NCI-H345 treated with DMSO at 0.1 percent for 48 hours (cell line): ENCODE measurements around the gene SPACA4.
"Not testable (repeated sequence)": the region's sequence is repeated elsewhere in the genome, so short reads cannot be mapped to it uniquely, and the experiment has no call there.

ENCODE experiments used
- DNase-seq: peaks from one replicate; lab custom pipeline; 2025; ENCODE audit not compliant: unreplicated experiment; lab: John Stamatoyannopoulos, UW

The SPACA4 gene, protein sequence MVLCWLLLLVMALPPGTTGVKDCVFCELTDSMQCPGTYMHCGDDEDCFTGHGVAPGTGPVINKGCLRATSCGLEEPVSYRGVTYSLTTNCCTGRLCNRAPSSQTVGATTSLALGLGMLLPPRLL

DNA sequence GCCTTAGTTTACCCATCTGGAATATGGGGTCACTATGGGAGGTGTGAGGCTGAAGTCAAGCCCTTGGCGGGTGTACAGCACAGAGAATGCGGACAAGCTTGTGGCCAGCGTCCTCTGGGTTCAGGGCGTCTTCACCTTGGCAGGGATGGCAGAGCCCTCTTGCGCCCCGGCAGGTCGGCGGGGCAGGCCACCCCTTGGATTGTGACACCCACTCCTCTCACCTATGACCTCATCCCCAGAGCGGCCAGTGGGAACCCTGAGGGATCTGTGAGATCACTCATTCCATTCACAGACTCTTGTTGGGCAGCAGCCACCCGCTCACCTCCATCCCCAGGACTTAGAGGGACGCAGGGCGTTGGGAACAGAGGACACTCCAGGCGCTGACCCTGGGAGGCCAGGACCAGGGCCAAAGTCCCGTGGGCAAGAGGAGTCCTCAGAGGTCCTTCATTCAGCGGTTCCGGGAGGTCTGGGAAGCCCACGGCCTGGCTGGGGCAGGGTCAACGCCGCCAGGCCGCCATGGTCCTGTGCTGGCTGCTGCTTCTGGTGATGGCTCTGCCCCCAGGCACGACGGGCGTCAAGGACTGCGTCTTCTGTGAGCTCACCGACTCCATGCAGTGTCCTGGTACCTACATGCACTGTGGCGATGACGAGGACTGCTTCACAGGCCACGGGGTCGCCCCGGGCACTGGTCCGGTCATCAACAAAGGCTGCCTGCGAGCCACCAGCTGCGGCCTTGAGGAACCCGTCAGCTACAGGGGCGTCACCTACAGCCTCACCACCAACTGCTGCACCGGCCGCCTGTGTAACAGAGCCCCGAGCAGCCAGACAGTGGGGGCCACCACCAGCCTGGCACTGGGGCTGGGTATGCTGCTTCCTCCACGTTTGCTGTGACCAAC is at the start of gene SPACA4:
TSS of gene SPACA4 (plus strand) at position 280 of the 896 bp plus-strand sequence. CDS start at position 517, 237 bp downstream.
- no peak for DNase-seq

DNA sequence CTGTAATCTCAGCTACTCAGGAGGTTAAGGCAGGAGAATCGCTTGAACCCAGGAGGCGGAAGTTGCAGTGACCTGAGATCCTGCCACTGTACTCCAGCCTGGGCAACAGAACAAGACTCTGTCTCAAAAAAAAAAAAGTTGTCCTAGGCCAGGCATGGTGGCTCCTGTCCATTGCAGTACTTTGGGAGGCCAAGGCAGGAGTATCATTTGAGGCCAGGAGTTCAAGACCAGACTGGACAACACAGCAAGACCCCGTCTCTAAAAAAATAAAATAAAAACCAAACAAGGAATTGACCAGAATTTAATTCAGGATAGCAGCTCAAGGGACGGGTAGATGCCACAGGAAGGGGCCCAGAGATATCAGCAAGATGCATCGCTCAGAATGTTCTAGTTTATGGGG is 49.7 kb upstream of the SPACA4 start:
- no peak for DNase-seq

DNA sequence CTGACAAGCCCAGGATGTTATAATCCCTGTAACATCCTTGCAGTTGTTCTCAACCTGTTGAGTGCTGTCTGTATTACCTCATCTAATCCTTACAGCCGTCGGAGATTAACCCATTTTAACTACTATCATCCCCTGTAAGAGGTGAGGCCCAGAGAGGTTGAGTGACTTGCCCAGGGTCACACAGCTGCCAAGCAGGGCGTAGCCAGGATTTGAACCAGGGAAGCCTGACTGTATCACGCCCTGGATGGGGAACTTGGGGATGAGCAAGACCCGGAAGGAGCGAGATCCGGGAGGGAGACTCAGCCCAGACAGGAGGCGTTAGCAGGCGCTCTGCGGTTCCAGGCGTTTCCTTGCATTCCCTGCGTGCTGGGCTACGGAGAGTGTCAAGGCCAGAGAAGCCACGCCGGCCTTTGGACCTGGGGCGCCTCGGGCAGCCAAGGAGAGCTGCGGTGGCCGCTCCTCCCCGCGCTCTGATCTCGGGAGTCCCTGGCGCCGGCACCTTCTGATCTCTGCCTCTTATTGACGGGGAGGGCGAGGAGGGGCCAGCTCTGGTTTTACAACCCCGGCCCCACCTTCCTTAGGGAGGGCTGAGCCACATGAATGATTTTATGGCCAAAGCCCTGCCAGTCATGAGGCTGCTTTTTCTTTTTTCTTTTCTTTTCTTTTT is 48.4 kb upstream of the SPACA4 start:
- DNase-seq: no peak

DNA sequence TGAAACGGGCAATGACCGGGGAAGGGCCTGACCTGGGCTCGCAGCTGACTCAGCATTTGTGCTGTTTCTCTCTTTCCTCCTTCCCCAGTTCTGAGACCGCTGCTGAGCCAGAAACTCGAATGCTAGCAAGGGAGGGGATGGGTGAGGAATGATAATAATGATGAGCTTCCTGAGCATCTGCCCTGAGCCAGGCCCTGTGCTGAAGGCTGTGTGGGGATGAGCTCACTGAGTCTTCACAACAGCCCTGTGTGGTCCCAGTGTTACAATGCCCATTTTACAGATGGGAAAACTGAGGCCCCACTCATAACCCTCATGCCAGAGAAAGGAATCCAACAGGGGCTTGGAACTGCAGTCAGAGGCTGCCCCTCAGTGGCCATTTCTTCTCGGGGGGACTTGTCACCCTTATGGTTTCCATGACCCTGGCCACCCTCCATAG is 46.4 kb upstream of the SPACA4 start:
- DNase-seq: no peak

DNA sequence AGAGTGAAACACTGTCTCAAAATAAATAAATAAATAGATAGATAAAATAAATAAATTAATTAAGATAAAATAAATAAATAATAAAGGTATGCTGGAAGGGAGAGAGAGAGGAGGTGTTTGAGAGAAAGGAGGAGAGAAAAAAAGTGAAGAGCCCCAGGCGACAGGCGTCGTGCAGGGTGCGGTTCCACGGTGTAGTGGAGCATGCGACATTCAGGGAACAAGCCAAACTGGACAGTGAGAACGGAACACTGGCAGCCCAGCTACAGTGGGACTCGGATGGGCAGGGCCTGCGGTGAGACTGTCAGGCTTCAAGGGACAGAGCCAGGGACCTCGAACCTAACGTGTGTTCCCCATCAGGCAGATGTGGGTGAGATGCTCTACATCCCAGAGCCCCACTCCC is 45.1 kb upstream of the SPACA4 start:
- no peak for DNase-seq

DNA sequence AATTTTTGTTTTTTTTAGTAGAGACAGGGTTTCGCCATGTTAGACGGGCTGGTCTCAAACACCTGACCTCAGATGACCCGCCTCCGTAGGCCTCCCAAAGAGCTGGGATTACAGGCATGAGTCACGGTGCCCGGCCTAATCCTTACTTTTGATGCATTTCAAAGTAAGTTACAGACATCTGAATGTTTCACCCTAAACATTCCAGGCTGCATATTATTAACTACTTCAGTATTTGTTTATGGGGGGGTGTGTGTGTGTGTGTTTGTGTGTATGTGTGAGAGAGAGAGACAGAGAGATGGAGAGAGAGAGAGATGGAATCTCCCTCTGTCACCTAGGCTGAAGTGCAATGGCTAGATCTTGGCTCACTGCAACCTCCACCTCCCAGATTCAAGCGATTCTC is 41.5 kb upstream of the SPACA4 start:
- no peak for DNase-seq

DNA sequence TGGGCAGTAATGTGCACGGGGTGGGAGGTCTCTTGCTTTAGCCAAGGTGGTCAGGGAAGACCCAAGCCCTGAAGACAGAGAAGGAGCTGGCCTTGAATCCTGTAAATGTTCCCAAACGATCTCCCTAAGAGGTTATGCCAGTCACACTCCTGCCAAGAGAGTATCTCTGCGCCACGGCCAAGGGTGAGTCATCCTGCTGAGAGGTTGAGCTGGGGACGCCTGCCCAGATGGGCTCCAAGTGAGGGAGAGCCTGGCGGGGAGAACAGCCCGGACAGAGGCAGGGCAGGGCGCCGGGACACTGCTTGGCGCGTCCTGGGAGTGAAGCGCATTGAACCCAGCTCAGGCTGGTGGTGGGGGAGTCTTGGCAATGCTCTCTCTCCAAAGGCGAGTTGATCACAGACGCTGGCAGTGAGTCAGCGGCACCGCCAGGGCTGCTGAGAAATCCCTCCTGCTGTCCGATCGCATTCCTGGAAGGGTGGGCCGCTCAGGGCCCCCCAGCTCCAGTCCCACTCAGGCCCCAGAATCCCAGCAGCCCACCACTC is 38.1 kb upstream of the SPACA4 start:
- DNase-seq: no peak

DNA sequence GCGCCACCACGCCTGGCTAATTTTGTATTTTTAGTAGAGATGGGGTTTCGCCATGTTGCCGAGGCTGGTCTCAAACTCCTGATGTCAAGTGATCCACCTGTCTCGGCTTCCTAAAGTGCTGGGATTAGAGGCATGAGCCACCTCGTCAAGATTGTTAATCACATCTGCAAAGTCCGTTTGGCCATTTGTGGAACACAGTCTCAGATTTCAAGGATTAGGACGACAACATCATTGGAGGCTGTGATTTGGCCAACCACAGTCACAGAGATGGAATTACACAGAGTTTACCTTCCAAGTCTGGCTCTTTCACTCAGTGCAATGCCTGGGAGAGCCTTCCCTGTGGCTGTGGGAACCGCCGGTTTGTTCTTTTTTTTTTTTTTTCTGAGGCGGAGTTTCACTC is 36.7 kb upstream of the SPACA4 start:
- DNase-seq: no peak

DNA sequence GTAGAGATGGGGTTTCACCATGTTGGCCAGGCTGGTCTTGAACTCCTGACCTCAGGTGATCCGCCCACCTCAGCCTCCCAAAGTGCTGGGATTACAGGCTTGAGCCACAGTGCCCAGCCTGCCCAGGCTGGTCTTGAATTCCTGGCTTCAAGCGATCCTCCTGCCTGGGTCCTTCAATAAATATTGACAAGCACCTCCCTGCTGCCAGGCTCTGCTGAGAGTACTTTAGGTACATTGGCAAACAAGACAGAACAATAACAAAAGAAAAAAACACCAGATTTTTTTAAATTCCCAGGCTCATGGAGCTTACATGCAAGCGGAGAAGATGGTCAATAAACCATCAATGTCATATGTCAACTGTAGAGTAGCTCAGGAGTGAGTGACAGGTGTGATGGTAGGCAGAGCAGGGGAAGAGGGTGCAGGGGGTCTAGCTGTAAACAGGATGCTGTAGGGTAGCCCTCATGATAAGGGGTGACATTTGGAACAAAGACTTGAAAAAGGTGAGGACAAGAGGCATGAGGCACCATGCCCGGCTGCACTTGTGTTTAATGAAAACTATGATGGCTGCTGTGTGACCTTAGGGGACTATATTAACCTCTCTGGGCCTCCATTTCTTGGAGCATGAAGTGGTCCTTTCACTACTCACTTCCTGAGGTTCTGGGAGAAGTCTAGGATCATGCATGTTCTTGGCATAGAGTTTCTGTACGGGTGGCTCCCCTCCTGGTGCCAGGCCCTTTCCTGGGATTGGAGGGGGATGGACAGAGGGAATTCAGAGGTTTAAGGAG is 35.0 kb upstream of the SPACA4 start:
- peak; percentile 22 for DNase-seq

DNA sequence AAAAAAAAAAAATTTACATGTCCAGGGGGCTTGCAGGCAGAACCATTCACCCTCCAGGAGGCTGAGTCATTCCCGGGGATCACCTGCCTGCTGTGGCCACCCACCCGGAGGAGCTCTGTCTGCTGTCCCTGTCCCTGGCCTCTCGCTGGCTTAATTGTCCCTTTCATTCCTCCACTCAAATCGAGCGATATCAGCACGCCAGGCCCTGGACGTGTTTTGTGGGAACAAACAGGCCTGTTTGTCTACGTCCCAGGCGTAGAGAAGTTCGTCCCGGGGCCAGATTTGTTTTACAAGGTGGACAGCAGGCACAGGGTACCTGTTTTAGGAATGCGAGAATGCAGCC is 33.4 kb upstream of the SPACA4 start:
- no peak for DNase-seq

DNA sequence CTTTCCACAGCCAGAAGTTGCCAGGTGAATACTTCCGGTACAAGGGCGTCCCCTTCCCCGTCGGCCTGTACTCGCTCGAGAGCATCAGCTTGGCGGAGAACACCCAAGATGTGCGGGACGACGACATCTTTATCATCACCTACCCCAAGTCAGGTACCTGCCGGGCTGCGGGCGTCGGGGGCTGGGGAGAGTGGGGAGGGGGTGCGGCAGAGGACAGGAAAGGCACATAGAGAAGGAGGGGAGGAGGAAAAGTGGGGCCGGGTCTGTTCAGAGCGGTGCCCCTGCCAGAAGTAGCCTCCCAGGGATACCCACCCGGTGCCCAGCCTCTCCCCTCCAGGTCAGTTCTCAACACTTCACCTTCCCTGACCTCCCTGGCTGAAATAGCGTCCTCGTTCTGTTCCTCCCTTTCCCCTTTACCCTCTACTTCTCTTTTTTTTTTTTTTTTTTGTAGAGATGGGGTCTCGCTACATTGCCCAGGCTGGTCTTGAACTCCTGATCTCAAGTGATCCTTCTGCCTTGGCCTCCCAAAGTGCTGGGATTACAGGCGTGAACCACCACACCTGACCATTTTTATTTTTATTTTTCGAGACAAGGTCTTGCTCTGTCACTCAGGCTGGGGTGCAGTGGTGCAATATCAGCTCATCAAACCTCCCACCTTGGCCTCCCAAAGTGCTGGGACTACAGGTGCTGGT is 30.5 kb upstream of the SPACA4 start:
- no peak for DNase-seq

DNA sequence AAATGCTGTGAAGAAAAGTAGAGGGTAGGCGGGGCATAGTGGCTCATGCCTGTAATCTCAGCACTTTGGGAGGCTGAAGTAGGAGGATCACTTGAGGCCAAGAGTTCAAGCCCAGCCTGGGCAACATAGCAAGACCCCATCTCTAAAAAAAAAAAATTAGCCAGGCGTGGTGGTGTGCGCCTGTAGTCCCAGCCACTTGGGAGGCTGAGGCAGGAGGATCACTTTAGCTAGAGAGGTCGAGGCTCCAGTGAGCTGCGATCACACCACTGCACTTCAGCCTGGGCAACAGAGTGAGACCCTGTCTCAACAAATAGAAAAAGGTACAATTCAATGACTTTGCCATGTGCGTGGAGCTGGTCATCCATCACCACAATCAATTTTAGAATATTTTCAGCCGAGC is 28.6 kb upstream of the SPACA4 start:
- DNase-seq: not testable (repeated sequence)

DNA sequence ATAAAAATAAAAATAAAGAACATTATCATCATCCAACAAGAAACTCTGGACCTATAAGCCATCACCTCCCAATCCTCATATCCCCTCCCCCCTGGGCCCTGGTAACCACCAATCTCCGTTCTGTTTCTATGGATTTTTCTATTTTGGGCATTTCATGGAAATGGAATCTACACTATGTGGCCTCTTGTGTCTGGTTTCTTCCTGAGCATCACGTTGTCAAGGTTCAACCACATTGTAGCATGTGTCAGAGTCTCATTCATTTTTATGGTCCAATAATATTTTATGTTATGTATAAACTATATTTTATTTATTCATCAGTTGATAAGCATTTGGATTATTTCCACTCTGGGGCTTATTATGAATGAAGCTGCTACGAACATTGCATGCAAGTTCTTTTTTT is 27.7 kb upstream of the SPACA4 start:
- DNase-seq: no peak

DNA sequence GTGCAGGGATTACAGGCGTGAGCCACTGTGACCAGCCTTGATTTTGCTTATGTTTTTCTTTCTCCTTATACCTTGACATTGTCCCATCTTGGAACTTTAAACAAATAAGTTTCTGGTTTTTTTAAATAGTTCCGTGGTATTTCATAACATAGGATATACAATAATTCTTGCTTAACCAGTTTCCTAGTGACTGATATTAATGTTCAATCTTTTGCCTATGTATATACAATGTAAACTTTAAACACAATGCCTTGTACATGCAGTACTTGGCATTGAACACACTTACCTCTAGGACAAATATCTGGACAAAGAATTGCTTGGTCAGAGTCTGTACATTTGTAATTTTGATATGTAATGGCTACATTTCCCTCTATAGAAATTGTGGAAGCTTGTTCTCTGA is 24.4 kb upstream of the SPACA4 start:
- no peak for DNase-seq

DNA sequence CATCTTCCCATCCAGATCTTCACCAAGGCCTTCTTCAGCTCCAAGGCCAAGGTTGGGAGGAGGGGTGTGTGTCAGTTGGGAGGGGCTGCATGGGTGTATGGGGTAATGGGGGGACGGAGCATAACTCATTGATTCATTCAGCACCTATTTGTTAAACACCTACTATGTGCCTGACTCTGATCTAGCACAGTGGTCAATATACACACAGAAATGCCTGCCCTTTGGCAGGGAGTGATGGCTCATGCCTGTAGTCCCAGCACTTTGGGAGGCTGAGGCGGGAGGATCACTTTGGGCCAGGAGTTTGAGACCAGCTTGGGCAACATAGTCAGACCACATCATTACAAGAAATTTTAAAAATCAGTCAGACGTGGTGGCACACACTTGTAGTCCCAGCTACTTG is 19.2 kb upstream of the SPACA4 start:
- no peak for DNase-seq

DNA sequence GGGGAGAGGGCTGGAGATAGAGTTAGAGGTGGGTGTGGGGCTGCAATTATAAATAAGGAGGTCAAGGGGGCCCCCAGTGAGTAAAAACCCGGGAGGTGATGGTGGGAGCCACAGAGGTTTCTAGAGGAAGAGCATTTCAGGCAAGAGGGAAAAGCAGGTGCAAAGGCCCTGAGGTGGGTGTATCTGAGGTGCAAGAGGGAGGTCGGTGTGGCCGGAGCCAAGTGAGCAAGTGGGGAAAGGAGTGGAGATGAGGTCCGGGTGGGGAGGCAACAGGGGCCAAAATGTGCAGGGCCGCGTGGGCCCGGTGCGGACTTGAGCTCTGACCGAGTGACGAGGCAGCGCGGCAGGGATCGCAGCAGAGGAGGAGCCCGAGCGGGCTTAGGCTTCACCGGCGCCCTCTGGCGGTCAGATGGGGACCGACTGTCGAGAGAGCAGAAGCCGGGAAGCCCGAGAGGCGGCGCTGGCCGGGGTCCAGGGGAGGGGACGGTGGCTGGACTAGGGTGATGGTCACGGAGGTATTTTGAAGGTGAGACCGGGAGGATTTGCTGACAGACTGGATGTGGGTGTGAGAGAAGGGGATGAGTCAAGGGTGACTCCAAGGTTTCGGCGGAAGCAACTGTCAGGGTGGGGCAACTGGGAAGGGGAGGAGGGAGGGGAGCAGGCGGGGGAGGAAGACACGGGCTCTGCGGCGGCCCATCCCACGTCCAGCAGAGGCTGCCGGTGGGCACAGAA is 17.7 kb upstream of the SPACA4 start:
- peak; percentile 26 for DNase-seq

DNA sequence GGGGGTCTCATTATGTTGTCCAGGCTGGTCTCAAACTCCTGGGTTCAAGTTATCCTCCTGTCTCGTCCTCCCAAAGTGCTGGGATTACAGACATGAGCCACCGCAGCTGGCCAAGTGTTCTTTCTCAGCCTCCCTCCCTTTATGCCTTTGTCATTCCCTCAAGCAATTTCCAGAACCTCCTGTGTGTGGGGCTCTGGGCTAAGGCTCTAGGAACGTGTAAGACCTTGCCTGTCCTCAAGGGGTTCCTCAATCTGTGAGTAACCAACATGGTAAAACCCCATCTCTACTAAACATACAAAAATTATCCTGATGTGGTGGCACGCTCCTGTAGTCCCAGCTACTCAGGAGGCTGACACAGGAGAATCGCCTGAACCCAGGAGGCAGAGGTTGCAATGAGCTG is 15.5 kb upstream of the SPACA4 start:
- no peak for DNase-seq

DNA sequence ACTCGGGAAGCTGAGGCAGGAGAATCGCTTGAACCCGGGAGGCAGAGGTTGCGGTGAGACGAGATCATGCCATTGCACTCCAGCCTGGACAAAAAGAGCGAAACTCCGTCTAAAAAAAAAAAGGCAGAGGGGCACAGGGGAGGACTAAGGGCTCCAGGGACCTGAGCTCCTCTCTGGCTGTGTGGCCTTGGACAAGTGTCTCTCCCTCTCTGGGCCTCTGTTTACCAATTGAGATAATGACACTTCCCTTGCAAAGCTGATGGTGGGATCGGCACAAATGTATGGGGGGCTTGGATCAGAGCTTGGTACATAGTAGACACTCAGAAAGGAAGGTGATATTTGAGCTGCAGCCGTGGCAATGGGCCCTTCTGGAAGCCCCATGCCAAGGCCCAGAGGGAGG is 11.4 kb upstream of the SPACA4 start:
- no peak for DNase-seq

DNA sequence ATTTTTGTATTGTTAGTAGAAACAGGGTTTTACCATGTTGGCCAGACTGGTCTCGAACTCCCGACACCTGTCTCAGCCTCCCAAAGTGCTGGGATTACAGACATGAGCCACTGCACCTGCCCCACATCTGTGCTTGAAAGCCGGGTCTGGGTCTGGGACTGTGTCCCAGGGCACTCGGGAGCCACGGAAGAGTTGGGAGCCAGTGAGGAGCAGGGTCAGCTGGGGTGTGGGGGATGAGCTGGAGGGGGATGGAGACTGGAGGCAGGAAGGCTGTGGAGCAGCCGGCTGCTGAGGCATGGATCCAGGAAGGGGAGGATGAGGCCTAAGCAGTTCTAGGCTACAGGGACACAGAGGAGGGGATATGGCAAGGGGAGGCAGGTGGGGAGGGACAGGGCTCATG is 10.7 kb upstream of the SPACA4 start:
- no peak for DNase-seq

DNA sequence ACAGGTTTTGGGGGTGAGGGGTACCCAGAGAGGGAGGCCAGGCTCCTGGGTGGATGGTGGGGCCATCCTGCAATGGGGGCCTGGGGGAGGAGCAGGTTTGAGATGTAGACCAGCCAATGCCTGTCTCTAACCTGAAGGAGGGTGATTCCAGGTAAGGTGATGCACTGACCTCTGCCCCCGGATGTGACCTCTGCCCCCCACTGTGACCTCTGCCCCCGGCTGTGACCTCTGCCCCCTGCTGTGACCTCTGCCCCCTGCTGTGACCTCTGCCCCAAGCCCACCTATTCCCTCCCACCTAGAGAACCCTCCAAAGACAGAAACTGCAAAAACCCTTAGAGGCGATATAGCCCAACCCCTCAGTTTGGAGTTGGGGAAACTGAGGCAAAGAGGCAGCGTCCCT is 10.3 kb upstream of the SPACA4 start:
- no peak for DNase-seq
